NK-92 (cell line): ENCODE data around the gene MSH5.
"Not testable (repeated sequence)": the region's sequence is repeated elsewhere in the genome, so short reads cannot be mapped to it uniquely, and the experiment has no call there.

Experiments used
- DNase-seq: peaks from one replicate; lab custom pipeline; 2025; ENCODE audit not compliant: unreplicated experiment; lab: John Stamatoyannopoulos, UW

The MSH5 gene

GRCh38 chr6:31799781-31800180 lies 60.0 kb downstream of the MSH5 start:
- DNase-seq = no peak

- DNase-seq = not testable (repeated sequence)
Measured at GRCh38 chr6:31801031-31801927, 61.5 kb downstream of the MSH5 start.

- DNase-seq = no peak
Measured at GRCh38 chr6:31805939-31806469, 66.2 kb downstream of the MSH5 start.

- DNase-seq = peak; percentile 69
Measured at GRCh38 chr6:31806470-31807272, 66.9 kb downstream of the MSH5 start, which contains the start of gene LSM2. TSS of gene LSM2 (minus strand) at chr6:31806966. CDS start at chr6:31806757, 209 bp downstream.

- not testable (repeated sequence) for DNase-seq
Measured at GRCh38 chr6:31808599-31808998, 68.8 kb downstream of the MSH5 start.

- no peak for DNase-seq
Measured at GRCh38 chr6:31811645-31812044, 71.8 kb downstream of the MSH5 start.
